HEK293T (cell line): ENCODE data around the gene FMN2.

Source experiments
- ARNT ChIP-seq: fragments of 450-650 bp; IDR thresholded peaks from 2 replicates; pipeline ENCODE4 v1.6.1; 2017; ENCODE audit warnings: mild to moderate bottlenecking
- BHLHE40 ChIP-seq: fragments of 450-650 bp; IDR thresholded peaks from 2 replicates; pipeline ENCODE4 v1.6.1; 2016; ENCODE audit warnings: mild to moderate bottlenecking, moderate library complexity, borderline replicate concordance
- FOXM1 ChIP-seq: fragments of 450-650 bp; IDR thresholded peaks from 2 replicates; pipeline ENCODE4 v1.6.1; 2017; ENCODE audit warnings: mild to moderate bottlenecking, borderline replicate concordance
- ZNF384 ChIP-seq: fragments of 450-650 bp; IDR thresholded peaks from 2 replicates; pipeline ENCODE4 v1.6.1; 2016

- TF ChIP-seq ARNT (no peak), ZNF384 (no peak), FOXM1 (no peak), BHLHE40 (no peak)
Measured at GRCh38 chr1:240294566-240294965, 202.9 kb downstream of the FMN2 start.
